Left ventricle myocardium inferior (tissue), 1 donor: Measurements from ENCODE around the gene FBN1. TPM values are rescaled to one million over a fixed set of nuclear protein-coding genes. Genes with fewer than 3 reads are reported as not detected.

Experiments
- DNase-seq: peaks from one replicate; pipeline ENCODE4 v3.0.0-alpha.2; 2020
- H3K27ac ChIP-seq: fragments of 200-600 bp; replicated peaks from 2 replicates; pipeline ENCODE4 v1.8.0; 2021
- H3K27me3 ChIP-seq: fragments of 200-600 bp; 2 replicates; pipeline ENCODE4 v1.8.0; 2021; ENCODE audit warnings: low read depth
- H3K36me3 ChIP-seq: fragments of 200-600 bp; 2 replicates; pipeline ENCODE4 v1.8.0; 2021
- H3K4me1 ChIP-seq: fragments of 200-600 bp; 2 replicates; pipeline ENCODE4 v1.8.0; 2021
- H3K4me3 ChIP-seq: fragments of 200-600 bp; 2 replicates; pipeline ENCODE4 v1.8.0; 2021; ENCODE audit warnings: mild to moderate bottlenecking, moderate library complexity
- H3K9me3 ChIP-seq: fragments of 200-600 bp; replicated peaks from 2 replicates; pipeline ENCODE4 v1.8.0; 2021
- intact Hi-C: fragments of 100-400 bp; cut with micrococcal nuclease; formaldehyde crosslinking; loops from one replicate; pipeline ENCODE4 v1.11.0; 2022
- total RNA-seq: library from RNA; stranded (reverse); fragmentation: NEBNext Ultra II Directional; extraction: Animal tissue kit (Norgen Biotek cat#: 25700); gene quantifications from one replicate; pipeline ENCODE4 v1.2.1, GENCODE V29; 2021
- TF ChIP-seq, protein P1 (sequence below): fragments of 200-600 bp; IDR thresholded peaks from 2 replicates; pipeline ENCODE4 v1.8.0; 2021; ENCODE audit warnings: antibody characterized with exemption, mild to moderate bottlenecking, borderline replicate concordance
- donor health status: DM: no; HTN: yes; CAD: no; lungs with severe emphysema.

The FBN1 gene
- total RNA-seq, 1 donor from 2014 or later, result 45.5 TPM

DNA sequence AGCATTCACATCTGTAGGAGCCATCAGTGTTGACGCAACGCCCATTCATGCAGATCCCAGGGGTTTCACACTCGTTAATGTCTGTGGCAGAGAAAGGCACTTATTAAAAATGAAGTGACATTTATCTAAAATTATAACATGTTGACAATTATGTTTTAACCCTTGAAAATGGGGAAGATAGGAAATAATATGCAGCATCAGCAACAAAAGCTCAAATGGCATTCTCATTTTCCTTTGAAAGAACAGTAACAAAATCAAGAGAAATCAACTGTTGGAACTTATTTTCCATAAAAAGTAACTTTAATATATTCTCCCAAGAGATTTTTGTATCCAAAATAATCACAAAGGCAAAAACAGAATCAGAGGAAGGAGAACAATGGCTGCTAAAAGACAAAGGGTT, 140.4 kb downstream of the FBN1 start:
- TF ChIP-seq, protein P1, sequence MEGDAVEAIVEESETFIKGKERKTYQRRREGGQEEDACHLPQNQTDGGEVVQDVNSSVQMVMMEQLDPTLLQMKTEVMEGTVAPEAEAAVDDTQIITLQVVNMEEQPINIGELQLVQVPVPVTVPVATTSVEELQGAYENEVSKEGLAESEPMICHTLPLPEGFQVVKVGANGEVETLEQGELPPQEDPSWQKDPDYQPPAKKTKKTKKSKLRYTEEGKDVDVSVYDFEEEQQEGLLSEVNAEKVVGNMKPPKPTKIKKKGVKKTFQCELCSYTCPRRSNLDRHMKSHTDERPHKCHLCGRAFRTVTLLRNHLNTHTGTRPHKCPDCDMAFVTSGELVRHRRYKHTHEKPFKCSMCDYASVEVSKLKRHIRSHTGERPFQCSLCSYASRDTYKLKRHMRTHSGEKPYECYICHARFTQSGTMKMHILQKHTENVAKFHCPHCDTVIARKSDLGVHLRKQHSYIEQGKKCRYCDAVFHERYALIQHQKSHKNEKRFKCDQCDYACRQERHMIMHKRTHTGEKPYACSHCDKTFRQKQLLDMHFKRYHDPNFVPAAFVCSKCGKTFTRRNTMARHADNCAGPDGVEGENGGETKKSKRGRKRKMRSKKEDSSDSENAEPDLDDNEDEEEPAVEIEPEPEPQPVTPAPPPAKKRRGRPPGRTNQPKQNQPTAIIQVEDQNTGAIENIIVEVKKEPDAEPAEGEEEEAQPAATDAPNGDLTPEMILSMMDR, result no peak
- H3K4me3 ChIP-seq, result no peak overlapping the region
- no peaks in the 10 kb centered on the region for H3K27me3 ChIP-seq
- H3K9me3 ChIP-seq, result no peaks in the 10 kb centered on the region
- no peaks in the 10 kb centered on the region for H3K4me1 ChIP-seq
- no peak overlapping the region for H3K27ac ChIP-seq
- intact Hi-C loops, result no loop called here
- peaks cover 44% of the 10 kb centered on the region for H3K36me3 ChIP-seq
- DNase-seq, result no peak

DNA sequence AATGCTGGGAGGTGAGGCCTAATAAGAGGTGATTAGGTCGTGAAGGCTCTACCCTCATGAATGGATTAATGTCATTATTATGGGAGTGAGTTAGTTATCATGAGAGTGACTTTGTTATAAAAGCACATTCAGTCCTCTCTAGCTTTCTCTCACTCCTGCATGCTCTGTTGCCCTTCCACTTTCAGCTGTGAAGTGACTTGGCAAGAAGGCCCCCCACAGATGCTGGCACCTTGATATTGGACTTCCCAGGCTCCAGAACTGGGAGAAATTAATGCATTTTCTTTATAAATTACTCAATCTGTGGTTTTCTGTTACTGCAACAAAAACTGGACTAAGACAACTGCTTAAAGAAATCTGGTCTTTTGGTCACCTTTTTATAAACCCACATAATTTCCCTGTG, 144.3 kb downstream of the FBN1 start:
- no peak overlapping the region for H3K27ac ChIP-seq
- H3K36me3 ChIP-seq, result peaks cover 51% of the 10 kb centered on the region
- TF ChIP-seq, protein P1, result no peak
- no peak for DNase-seq
- H3K4me3 ChIP-seq, result no peak overlapping the region
- no peaks in the 10 kb centered on the region for H3K4me1 ChIP-seq
- no peaks in the 10 kb centered on the region for H3K27me3 ChIP-seq
- H3K9me3 ChIP-seq, result no peaks in the 10 kb centered on the region
- intact Hi-C loops, result no loop called here

DNA sequence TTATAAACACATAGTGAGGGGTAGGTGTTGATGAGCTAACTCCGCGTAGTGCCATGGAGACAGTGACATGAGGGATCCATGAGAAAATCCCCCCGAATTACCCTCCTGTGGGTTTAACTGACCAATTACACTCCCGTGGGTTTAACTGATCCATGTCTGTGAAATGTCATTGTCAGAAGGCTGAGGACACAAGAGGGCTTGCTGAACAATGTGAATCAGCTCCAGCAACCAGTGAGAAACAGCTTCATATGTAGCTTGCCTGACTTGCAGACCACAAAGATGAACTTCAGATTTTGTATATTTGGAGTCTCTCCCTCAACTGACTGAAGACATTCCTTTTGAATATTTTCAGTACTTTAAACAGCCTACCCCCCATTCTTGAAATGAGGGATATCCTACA, 144.9 kb downstream of the FBN1 start:
- H3K9me3 ChIP-seq, result no peaks in the 10 kb centered on the region
- H3K27ac ChIP-seq, result no peak overlapping the region
- H3K36me3 ChIP-seq, result peaks cover 51% of the 10 kb centered on the region
- DNase-seq, result no peak
- H3K4me3 ChIP-seq, result no peak overlapping the region
- no peaks in the 10 kb centered on the region for H3K4me1 ChIP-seq
- H3K27me3 ChIP-seq, result no peaks in the 10 kb centered on the region
- TF ChIP-seq, protein P1, result no peak
- intact Hi-C loops, result no loop called here

DNA sequence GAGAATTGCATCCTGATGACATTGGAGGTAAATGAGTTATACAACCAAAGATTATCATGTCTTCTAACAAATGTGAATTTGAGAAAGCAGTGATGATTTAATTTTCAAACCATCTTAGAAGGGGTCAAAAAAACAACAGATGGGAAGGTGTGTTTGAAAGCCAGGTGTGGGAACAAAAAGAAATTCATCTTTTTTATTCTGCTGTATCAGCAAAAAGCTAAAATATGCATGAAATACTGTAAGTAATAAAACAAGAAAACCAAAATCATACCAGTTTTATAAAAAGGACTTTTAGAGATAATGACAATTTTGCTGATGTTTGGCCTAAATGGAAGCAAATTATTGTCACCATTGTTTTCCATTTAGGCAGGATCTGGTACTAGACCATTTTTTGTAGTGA, 145.5 kb downstream of the FBN1 start:
- Histone ChIP-seq H3K4me1 (no peaks in the 10 kb centered on the region), H3K27ac (no peak overlapping the region), H3K9me3 (no peaks in the 10 kb centered on the region), H3K36me3 (peaks cover 52% of the 10 kb centered on the region), H3K27me3 (no peaks in the 10 kb centered on the region), H3K4me3 (no peak overlapping the region)
- TF ChIP-seq, protein P1, result no peak
- no peak for DNase-seq
- intact Hi-C loops, result no loop called here

DNA sequence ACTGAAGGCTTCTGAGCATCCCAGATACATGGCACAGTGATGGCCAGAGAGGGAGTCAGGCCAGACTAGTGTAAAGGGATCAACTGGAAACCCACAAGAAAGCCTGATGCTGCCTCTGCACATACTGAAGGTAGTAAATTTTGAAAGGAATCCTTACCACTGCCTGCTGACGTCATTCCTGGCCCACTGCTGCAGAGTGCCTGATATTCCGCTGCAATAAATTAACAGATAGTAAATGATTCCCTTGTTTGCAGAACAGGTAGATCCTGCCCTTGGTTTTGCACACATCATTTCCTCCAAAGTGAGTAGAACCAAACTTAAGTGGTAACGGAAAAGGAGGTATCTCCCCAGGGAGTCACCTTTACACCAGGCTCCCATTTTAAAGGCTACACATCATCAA, 146.7 kb downstream of the FBN1 start:
- no peaks in the 10 kb centered on the region for H3K27me3 ChIP-seq
- no peak overlapping the region for H3K27ac ChIP-seq
- no peaks in the 10 kb centered on the region for H3K9me3 ChIP-seq
- no peaks in the 10 kb centered on the region for H3K4me1 ChIP-seq
- TF ChIP-seq, protein P1, result no peak
- intact Hi-C loops, result no loop called here
- H3K4me3 ChIP-seq, result no peak overlapping the region
- DNase-seq, result no peak
- H3K36me3 ChIP-seq, result peaks cover 58% of the 10 kb centered on the region

DNA sequence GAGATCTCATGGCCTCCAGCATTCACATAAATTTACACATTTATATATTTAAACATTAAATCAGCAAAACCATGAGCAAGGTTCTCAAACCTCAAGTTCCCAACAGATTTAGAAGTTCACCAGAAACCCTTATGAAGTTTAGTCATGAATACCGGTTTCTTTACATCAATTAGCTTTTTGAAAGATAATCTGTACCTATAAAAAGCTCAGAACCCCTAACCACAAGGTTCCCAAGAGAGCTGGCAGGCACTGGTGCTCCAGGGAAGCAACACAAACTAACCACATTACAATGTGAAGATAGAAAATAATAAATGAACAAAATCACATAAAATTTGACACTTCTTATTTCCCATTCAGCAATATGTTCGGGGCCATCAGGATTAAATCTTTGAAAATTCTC, 150.9 kb downstream of the FBN1 start:
- Histone ChIP-seq H3K9me3 (no peaks in the 10 kb centered on the region), H3K36me3 (peaks cover 60% of the 10 kb centered on the region), H3K4me1 (no peaks in the 10 kb centered on the region), H3K27ac (peak overlapping the region; percentile 37), H3K4me3 (no peak overlapping the region), H3K27me3 (no peaks in the 10 kb centered on the region)
- TF ChIP-seq, protein P1, result no peak
- DNase-seq, result no peak
- intact Hi-C loops, result no loop called here
